Urinary bladder (tissue), 4 donors: ENCODE results near the gene SAMD8. TPM values are rescaled to one million over a fixed set of nuclear protein-coding genes. Genes with fewer than 3 reads are reported as not detected.

Experiments
- DNase-seq: peaks from one replicate; pipeline ENCODE4 v3.0.0-alpha.2; 2015; ENCODE audit errors: extremely low spot score
- H3K27ac ChIP-seq: one replicate; pipeline ENCODE4 v1.5.1; 2013; ENCODE audit warnings: low read depth, mild to moderate bottlenecking, moderate library complexity
- H3K36me3 ChIP-seq: one replicate; pipeline ENCODE4 v1.6.1; 2013; ENCODE audit warnings: mild to moderate bottlenecking, moderate library complexity; ENCODE audit not compliant: insufficient read depth
- H3K4me1 ChIP-seq: one replicate; pipeline ENCODE4 v1.6.1; 2013; ENCODE audit warnings: mild to moderate bottlenecking, moderate library complexity; ENCODE audit not compliant: insufficient read depth
- H3K4me3 ChIP-seq: one replicate; pipeline ENCODE4 v1.5.1; 2013; ENCODE audit warnings: low read depth, low read length
- WGBS: extraction: QIAGEN DNeasy Blood & Tissue Kit; methylation state at CpG from one replicate; pipeline ENCODE4 v1.1.7; 2013; 5-methylcytosine and 5-hydroxymethylcytosine counted together
- polyA plus RNA-seq: library from polyadenylated mRNA; stranded (reverse); fragments of 200-250 nt; gene quantifications from one replicate; pipeline ENCODE4 v1.2.3, GENCODE V29; 2013
- total RNA-seq: library from RNA; depleted of rRNA; stranded (reverse); fragments of >200 nt; gene quantifications from one replicate; pipeline ENCODE4 v1.2.3, GENCODE V29; 2014
- donor health status: healthy with polysubstance abuse.
- donor health status: healthy.

Gene SAMD8
- total and polyA plus RNA-seq, 2 donors = 12.0 to 42.2 TPM

DNA sequence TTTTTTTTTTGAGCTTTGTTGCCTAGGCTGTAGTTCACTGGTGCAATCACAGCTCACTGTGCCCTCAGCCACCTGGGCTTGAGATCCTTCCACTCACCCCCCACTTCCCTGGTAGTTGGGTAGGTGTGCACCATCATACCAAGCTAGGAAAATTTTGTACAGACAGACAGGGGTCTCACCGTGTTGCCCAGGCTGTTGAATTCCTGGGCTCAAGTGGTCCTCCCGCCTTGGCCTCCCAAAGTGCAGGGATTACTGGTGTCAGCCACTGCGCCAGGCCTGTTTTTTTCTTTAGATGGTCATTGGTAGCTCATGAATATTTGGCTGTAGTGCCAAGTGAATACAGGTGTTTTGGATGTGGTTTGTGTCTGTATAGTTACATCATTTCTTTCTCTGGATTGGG lies 116.8 kb downstream of the SAMD8 start:
- no peak overlapping the region for H3K4me3 ChIP-seq
- no peak for DNase-seq
- WGBS = 87% methylated on average over 3 of the region's 3 CpGs
- H3K36me3 ChIP-seq = peaks cover 5% of the 10 kb centered on the region
- H3K4me1 ChIP-seq = no peaks in the 10 kb centered on the region
- no peak overlapping the region for H3K27ac ChIP-seq

DNA sequence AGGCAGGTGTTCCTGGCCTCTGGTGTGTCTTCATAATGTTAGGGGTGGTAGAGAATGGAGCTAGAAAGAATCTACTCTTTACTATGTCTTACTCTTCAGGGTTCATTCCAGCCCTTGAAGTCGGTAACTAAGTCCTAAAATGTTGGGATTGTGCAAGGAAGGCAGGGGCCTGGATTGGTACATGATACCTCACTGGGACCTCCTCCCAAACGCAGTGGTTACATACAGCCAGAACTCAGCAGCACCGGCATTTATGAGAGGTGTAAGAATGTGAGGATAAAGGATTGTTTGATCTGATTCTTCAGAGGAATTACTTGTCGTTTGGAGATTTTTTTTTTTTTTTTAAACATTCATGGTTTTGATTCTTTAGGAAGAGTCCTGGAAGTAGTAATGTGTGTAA lies 117.4 kb downstream of the SAMD8 start:
- Histone ChIP-seq H3K27ac (peak overlapping the region; percentile 14), H3K36me3 (peaks cover 5% of the 10 kb centered on the region), H3K4me1 (no peaks in the 10 kb centered on the region), H3K4me3 (no peak overlapping the region)
- WGBS = 43% methylated on average over 4 of the region's 4 CpGs
- DNase-seq = no peak

DNA sequence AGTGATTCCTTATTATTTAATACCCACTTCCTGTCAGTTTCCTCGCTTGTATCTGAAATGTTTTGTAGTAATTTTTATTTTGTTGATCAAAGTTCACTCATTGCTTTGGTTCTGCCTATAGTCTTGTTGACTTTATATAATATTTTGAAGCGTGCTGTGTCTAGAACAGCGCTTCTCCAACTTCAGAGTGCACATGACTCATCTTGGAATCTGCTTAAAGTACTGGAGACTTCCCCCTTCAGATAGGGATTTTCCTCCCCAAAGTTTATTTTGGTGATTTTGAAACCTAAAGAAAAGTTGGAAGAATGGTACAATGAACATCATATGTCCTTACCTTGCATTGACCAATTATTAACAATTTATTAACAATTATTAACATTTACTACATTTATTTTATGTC lies 118.5 kb downstream of the SAMD8 start:
- Histone ChIP-seq H3K4me3 (no peak overlapping the region), H3K4me1 (no peaks in the 10 kb centered on the region), H3K36me3 (peaks cover 2% of the 10 kb centered on the region), H3K27ac (no peak overlapping the region)
- no peak for DNase-seq
- WGBS = 81% methylated on average over 3 of the region's 3 CpGs

DNA sequence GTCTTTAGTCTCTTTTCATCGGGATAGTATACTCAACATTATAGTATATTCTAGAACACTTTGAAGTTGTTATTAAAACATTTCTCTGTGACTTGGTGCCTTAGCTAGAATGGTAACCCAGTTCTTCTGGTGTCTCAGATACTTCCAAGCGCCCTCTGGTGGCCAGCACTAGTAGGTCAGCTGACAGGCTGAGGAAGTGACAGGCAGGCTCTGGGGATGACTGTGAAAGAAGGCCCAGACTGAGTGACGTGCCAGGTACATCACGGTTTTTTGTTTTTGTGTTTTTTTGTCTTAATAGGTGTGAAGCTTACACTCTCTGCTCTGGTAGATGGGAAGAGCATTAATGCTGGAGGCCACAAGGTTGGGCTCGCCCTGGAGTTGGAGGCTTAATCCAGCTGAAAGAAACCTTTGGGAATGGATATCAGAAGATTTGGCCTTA lies 119.2 kb downstream of the SAMD8 start:
- Histone ChIP-seq H3K27ac (no peak overlapping the region), H3K4me1 (no peaks in the 10 kb centered on the region), H3K36me3 (peaks cover 2% of the 10 kb centered on the region), H3K4me3 (no peak overlapping the region)
- DNase-seq = peak; percentile 45
- 24% methylated on average over 5 of the region's 5 CpGs for WGBS

Other genes starting within 250 kb of the SAMD8 start
- gene VDAC2, start 99.1 kb downstream of the SAMD8 start, total RNA-seq = 127 TPM
- gene VDAC2, start 99.1 kb downstream of the SAMD8 start, polyA plus RNA-seq = 209 TPM
- 2.3 TPM for gene COMTD1, start 124.3 kb downstream of the SAMD8 start, total RNA-seq
- 16.3 TPM for gene COMTD1, start 124.3 kb downstream of the SAMD8 start, polyA plus RNA-seq